ENCODE results near the gene PSMD14.

The PSMD14 gene

DNA sequence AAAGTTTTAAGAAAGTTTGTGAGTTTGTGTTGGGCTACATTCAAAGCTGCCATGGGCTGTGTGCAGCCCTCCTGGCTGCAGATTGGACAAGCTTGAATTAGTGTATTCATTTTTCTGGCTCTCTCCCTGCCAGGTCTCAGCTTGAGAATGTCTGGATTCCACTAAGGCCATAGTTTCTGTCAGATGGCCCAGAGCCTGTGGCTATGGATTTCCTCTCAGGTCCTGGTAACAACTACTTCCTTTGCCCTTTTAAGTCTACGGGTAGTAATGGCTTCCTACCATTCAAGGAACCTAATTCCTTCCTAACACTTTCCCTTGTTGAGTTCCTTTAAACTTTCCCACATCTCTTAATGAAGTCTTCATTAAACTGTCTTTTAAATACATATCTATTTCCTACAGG, 24.3 kb upstream of the PSMD14 start:
- TF ChIP-seq, protein P1, sequence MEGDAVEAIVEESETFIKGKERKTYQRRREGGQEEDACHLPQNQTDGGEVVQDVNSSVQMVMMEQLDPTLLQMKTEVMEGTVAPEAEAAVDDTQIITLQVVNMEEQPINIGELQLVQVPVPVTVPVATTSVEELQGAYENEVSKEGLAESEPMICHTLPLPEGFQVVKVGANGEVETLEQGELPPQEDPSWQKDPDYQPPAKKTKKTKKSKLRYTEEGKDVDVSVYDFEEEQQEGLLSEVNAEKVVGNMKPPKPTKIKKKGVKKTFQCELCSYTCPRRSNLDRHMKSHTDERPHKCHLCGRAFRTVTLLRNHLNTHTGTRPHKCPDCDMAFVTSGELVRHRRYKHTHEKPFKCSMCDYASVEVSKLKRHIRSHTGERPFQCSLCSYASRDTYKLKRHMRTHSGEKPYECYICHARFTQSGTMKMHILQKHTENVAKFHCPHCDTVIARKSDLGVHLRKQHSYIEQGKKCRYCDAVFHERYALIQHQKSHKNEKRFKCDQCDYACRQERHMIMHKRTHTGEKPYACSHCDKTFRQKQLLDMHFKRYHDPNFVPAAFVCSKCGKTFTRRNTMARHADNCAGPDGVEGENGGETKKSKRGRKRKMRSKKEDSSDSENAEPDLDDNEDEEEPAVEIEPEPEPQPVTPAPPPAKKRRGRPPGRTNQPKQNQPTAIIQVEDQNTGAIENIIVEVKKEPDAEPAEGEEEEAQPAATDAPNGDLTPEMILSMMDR (IDR thresholded peaks at IDR 0.05; ENCODE audit: extremely low read depth, insufficient read depth, missing control alignments), result no peak
- in situ Hi-C loops (cut with MboI; ENCODE audit: low pct_unique_long_range_greater_than_20kb, low sequenced_read_pairs, unreplicated experiment), result no loop called here
- no peak for DNase-seq (ENCODE audit: low spot score)

DNA sequence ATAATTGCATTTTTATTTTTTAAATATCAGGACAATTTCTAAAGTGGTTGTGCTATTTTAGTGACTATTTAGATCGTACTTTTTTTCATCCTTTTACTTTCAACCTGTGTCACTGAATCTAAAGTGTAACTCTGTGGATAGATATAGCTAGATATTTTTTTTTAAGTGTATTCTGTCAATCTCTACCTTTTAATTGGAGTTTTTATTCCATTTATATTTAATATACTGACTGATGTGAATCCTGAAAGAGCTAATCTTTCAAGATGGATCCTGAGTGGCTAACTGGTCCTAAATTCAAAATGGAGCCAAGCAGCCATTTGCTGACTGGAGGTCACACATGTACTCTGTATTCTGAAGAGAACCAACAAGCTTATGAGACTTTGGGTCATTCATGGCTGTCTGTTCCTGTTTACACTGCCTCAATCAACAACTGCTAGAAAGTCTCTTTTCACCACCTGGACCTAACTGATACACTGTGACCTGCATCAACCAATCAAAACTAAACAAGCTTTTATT, 4.6 kb upstream of the PSMD14 start:
- DNase-seq (ENCODE audit: low spot score), result no peak
- TF ChIP-seq, protein P1 (IDR thresholded peaks at IDR 0.05; ENCODE audit: extremely low read depth, insufficient read depth, missing control alignments), result no peak
- in situ Hi-C loops (cut with MboI; ENCODE audit: low pct_unique_long_range_greater_than_20kb, low sequenced_read_pairs, unreplicated experiment), result no loop called here

GRCh38 chr2:161306919-161307318, 1.3 kb upstream of the PSMD14 start:
- in situ Hi-C loops (cut with MboI; ENCODE audit: low pct_unique_long_range_greater_than_20kb, low sequenced_read_pairs, unreplicated experiment), result no loop called here
- no peak for DNase-seq (ENCODE audit: low spot score)
- TF ChIP-seq, protein P1 (IDR thresholded peaks at IDR 0.05; ENCODE audit: extremely low read depth, insufficient read depth, missing control alignments), result no peak

DNA sequence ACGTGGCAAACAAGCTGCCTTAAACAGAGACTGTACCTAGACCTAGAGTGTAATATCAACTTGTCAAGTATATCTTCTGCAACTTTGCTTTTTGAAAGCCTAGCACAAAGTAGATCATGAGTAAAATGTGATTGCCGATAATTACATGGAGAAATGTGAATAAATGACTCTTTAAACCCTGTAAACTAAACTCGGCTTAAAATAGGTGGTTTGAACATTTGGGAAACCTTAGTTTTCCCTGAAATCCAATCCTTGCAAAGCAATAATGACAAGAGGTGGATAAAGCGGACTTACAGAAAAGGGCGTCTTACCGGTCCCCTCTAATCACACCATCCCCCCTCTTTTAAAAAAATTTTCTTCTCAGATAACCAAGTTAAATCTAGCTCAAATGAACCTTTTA, 549 bp upstream of the PSMD14 start:
- TF ChIP-seq, protein P1 (IDR thresholded peaks at IDR 0.05; ENCODE audit: extremely low read depth, insufficient read depth, missing control alignments), result no peak
- no peak for DNase-seq (ENCODE audit: low spot score)
- in situ Hi-C loops (cut with MboI; ENCODE audit: low pct_unique_long_range_greater_than_20kb, low sequenced_read_pairs, unreplicated experiment), result no loop called here

DNA sequence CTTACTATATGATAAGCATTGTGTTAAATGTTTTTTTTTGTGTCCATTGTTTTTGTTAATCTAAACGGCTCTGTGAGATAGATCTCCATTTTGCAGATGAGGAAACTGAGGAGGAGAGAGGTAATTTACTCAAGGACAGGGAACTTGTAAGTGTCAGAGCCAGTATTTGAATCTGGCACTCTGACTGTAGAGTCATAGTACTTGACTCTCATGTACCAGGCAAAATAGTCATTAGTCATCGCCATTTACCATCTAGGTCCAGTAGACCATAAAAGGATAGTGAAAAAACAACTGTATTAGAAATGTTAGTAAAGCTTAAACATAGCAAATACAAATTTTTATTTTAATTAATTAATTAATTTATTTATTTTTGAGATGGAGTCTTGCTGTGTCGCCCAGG, 4.8 kb downstream of the PSMD14 start:
- in situ Hi-C loops (cut with MboI; ENCODE audit: low pct_unique_long_range_greater_than_20kb, low sequenced_read_pairs, unreplicated experiment), result no loop called here
- DNase-seq (ENCODE audit: low spot score), result no peak
- TF ChIP-seq, protein P1 (IDR thresholded peaks at IDR 0.05; ENCODE audit: extremely low read depth, insufficient read depth, missing control alignments), result no peak

DNA sequence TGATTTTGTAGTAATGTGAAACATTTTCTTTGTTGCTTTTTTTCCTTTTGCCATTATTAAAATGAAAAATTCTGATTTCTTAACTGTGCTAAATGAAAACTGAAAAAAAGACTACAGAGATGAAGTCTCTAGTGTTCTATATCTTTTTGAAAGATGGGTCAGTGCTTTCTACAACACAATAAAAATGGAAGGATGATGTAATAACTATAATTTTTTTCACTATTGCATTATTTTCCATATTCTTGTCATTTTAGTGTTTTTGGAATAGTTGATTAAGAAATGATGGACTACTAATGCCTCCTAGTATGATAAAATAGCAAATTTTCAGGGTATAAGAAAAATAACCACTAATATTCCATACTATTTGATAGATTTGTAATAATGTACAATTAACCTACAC, 7.2 kb downstream of the PSMD14 start:
- no peak for DNase-seq (ENCODE audit: low spot score)
- TF ChIP-seq, protein P1 (IDR thresholded peaks at IDR 0.05; ENCODE audit: extremely low read depth, insufficient read depth, missing control alignments), result no peak
- in situ Hi-C loops (cut with MboI; ENCODE audit: low pct_unique_long_range_greater_than_20kb, low sequenced_read_pairs, unreplicated experiment), result no loop called here

DNA sequence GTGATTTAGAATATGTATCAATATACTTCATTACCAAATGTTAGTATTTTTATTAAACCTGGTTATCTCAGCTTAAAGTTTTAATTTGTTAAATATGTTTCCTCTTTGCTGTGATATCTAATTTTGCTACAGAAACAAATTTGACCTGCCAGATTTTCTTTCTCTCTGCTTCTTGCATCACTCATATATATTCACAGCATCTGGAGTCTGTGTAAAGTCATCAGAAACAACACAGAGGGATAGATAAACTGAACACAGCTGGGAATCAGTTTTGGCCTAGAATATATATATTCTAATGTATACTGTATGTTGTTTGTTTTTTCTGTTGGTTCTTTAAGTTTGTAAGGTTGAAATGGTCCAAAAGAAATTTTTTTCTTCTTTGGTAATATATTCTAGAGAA, 8.5 kb downstream of the PSMD14 start:
- DNase-seq (ENCODE audit: low spot score), result no peak
- in situ Hi-C loops (cut with MboI; ENCODE audit: low pct_unique_long_range_greater_than_20kb, low sequenced_read_pairs, unreplicated experiment), result no loop called here
- TF ChIP-seq, protein P1 (IDR thresholded peaks at IDR 0.05; ENCODE audit: extremely low read depth, insufficient read depth, missing control alignments), result no peak
